CD4-positive, alpha-beta T cell treated with Interleukin-2 at 100 ng/mL for 4 hours (primary cell): ENCODE results near the gene KCNJ14.
A peak's percentile ranks its signal among the peaks of the same experiment; 100 is the strongest.

Source experiments
- DNase-seq: peaks from one replicate; pipeline ENCODE4 v3.0.0-alpha.2; 2020; ENCODE audit warnings: low spot score

Gene KCNJ14

DNA sequence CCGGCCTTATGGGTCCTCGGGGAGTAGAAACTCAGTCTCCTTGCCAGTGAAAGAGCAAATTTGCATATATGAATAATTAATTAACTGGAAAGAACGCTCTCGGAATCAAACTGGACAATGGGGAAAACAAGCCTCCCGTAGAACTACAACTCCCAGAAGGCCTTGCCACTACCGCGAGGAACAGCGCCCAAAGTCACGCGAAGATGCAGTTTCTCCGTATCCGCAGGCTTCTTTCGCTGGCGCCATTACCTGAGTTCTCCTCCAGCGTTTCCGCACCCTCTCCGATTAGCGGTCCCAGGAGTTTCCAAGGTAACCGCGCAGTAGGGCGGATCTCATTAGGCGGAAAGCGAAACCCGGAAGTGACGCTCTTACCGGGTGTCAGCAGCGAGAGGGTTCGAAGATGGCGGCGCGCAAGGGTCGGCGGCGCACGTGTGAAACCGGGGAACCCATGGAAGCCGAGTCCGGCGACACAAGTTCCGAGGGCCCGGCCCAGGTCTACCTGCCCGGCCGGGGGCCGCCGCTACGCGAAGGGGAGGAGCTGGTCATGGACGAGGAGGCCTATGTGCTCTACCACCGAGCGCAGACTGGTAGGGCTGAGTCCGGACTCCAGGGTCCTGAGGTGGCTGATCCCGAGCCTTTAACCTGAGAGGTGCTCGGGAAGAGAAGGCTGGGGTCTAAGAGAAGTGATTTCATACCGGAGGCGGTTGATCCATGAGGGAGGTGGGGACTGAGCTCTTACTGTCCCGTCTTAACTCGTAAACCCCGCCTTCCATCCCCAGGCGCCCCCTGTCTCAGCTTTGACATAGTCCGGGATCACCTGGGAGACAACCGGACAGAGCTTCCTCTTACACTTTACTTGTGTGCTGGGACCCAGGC, 9.5 kb upstream of the KCNJ14 start, which contains the start of gene GRWD1:
GRWD1 (plus strand) TSS at position 378 of the 876 bp plus-strand sequence; CDS start at position 401, 23 bp downstream.
- peak; percentile 96 for DNase-seq

DNA sequence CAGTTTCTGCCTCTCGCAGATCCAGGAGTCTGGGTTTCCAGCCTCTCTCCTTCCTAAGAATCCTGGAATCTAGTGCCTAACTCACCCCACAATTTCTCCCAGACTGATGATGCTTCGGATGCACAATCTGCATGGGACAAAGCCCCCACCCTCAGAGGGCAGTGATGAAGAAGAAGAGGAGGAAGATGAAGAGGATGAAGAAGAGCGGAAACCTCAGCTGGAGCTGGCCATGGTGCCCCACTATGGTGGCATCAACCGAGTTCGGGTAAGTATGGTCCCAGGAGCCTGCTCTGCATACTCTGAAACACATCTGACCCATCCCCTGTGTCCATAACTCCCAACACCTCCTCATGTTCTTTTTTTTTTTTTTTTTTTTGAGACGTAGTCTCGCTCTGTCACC, 8.8 kb upstream of the KCNJ14 start:
- DNase-seq = no peak

DNA sequence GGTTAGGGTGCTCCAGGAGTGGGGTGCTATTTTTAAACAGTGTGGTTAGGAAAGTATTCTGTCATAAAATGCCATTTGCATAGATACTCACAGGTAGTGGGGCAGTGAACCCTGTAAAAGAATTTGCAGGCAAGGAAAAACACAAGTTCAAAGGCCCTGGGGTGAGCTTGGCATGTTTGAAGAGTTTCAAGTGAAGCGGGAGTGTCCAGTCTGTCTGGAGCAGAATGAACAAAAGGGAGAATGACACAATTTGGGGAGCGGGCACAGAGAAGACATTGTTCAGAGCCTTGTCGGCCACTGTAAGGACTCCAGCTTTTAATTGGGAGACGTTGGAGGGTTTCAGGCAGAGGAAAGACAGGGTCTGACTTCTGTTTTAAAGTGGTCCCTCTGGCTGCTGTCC, 6.8 kb upstream of the KCNJ14 start:
- no peak for DNase-seq

DNA sequence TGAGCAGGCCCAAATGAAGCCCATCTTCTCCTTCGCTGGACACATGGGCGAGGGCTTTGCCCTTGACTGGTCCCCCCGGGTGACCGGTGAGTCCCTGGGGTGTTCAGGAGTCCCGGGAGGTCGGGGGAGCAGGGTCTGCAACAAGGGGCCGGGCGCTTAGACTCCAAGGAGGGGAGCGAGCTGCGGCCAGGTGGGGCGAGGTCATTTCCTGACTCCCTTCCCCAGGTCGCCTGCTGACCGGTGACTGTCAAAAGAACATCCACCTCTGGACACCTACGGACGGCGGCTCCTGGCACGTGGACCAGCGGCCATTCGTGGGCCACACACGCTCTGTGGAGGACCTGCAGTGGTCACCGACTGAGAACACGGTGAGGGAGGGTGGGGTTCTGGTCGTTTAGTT, 4.9 kb upstream of the KCNJ14 start:
- DNase-seq = no peak

DNA sequence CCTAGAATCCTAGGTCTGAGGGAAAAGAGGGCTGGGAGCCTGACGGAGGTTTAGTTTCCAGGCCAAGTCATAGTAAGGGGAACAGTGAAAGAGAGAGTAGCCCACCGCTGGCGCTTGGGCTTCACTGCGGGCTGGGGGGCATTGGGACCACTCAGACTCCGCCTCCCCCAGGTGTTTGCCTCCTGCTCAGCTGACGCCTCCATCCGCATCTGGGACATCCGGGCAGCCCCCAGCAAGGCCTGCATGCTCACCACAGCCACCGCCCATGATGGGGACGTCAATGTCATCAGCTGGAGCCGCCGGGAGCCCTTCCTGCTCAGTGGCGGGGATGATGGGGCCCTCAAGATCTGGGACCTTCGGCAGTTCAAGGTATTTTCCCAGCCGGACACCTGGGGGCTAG, 4.5 kb upstream of the KCNJ14 start:
- no peak for DNase-seq

DNA sequence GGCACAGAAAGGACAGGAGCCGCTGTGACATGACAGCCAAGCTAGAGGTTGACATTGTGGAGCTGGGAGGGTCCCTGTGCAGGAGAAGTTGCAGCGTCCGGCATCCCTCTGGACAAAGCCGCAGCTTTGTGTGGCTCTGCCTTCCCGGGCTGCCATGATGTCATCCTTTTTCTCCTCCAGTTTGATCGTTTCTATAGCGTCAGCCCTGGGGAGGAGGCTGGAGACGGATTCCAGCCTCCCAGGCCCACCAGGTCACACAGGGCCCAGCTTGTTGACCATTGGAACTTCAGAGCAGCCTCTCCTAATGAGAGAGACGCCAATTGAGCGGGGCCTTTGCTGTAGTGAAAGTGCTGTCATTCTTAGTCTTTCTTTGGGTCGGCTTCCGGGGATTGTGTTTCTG, 3.8 kb upstream of the KCNJ14 start:
- DNase-seq = no peak

DNA sequence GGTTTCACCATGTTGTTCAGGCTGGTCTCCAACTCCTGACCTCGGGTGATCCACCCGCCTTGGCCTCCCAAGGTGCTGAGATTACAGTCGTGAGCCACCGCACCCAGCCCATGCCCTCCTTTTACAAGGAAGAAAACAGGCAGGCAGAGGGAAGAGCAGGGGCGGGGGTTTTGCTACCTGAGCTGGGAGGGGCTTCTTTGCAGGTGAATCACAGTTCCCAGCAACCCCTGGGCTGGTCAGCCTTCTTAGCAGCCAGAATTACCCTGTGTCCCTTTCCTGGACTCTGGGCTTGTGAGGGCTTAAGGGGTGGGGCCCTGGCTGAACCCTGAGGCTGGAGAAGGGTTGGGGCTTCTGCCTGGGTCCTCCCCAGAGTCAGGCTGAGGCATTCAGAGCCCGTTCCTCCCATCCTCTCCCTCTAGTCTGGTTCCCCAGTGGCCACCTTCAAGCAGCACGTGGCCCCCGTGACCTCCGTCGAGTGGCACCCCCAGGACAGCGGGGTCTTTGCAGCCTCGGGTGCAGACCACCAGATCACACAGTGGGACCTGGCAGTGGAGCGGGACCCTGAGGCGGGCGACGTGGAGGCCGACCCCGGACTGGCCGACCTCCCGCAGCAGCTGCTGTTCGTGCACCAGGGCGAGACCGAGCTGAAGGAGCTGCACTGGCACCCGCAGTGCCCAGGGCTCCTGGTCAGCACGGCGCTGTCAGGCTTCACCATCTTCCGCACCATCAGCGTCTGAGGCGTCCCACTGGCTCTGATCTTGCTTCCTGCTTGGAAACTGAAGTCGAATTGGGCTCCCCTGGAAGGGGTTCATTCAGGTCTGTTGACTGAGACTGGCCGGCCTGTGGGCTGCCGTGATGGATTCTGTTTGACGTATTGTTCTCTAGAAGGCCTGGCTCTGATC, 2.8 kb upstream of the KCNJ14 start:
- no peak for DNase-seq

DNA sequence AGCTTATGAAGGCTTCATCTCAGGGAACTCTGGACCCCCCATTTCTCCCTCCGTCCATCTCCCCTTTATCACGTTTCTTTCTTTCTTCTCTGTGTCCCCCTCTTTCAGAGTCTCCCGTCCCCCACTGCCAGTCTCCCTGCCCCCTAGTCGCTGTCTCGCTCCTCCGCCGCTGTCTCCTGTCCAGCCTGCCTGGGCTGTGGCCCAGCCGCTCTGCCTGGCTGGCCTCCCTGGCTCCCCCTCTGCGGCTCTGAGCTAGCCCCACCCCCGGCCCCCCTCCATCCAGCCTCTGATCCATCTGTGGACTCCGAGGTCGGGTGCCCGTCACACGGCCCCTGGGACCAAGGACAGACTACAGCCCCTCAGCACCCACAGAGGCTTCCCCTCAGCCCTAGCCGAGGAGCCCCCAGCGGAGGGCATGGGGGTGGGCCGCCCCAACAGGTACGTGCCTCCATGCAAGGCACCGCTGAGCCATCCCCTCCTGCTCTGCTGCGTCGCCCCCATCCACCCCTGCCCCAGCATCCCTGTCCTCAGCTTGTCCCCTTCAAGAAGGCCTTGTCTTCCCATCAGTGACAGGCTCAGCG, 1.1 kb upstream of the KCNJ14 start:
- no peak for DNase-seq

DNA sequence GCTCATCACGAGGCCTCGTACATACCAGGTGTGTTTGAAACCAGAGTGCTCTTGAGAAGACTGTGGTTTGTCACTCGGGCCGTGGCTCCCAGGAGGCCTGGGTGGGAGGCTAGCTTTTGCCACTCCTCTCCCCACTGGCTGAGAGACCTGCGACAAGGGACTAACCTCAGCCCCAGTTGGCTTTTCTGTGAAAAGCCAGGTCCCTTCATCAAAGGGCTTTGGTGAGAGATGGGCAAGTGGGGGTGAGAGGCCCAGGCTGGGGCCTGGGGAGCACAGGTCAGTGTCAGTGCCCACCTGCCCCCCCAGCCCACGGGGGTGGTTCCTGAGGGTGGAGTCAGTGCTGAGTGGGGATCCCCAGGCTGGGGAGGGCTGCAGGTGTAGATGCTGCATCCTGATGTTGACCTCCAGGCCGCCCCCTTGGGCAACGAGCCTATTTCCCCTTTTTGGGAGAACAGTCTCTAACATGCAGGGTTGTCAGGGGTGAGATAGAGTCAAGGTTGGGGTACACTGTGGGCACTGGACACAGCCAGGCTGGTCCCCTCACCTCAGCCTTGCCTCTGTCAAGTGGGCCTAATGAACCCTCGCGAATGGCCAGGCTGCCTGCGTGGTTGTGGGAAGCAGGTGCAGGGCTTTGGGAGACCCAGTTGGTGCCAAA, 661 bp downstream of the KCNJ14 start:
- DNase-seq = no peak

DNA sequence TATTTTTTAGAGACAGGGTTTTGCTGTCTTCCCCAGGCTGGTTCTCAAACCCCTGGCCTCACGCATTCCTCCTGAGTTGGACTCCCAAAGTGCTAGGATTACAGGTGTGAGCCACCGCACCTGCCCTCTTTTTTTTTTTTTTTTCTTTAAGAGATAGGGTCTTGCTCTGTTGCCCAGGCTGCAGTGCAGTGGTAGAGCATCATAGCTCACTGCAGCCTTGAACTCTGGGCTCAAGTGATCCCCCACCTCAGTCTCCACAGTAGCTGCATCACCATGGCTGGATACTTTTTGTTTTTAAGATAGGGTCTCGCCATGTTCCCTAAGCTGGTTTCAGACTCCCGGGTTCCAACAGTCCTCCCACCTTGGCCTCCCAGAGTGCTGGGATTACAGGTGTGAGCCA, 1.5 kb downstream of the KCNJ14 start:
- DNase-seq = no peak

DNA sequence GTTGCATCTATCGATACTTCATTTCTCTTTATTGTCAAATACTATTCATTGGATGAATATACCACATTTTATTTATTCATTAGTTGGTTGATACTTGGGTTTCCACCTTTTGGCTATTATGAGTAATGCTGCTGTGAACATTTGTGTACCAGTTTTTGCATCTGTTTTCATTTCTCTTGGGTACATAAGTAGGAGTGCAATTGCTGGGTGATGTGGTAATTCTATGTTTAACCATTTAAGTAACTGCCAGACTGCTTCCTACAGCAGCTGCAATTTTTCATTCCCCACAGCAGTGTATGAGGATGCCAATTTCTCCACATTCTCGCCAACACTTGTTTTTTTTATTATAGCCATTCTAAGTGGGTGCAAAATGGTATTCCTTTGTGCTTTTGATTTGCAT, 2.6 kb downstream of the KCNJ14 start:
- no peak for DNase-seq

DNA sequence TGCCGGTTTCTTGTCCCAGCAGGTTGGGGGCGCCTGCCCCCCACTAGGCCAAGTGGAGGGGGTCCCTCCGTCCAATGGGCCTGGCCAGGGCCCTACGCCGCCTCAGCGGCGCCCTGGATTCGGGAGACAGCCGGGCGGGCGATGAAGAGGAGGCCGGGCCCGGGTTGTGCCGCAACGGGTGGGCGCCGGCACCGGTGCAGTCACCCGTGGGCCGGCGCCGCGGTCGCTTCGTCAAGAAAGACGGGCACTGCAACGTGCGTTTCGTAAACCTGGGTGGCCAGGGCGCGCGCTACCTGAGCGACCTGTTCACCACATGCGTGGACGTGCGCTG, 6.2 kb downstream of the KCNJ14 start:
- no peak for DNase-seq

DNA sequence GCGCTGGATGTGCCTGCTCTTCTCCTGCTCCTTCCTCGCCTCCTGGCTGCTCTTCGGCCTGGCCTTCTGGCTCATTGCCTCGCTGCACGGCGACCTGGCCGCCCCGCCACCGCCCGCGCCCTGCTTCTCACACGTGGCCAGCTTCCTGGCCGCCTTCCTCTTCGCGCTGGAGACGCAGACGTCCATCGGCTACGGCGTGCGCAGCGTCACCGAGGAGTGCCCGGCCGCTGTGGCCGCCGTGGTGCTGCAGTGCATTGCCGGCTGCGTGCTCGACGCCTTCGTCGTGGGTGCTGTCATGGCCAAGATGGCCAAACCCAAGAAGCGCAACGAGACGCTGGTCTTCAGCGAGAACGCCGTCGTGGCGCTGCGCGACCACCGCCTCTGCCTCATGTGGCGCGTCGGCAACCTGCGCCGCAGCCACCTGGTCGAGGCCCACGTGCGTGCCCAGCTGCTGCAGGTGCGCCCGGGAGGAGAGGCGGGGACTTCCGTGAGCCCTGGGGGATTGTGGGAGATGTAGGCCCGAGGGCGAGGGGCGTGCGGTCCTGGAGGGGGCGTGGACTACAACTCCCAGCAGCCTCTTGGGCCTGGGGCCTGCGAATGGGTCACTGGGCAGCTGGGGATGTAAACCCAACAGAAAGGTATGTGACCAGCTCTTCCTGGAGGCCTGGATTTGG, 6.7 kb downstream of the KCNJ14 start:
- DNase-seq = no peak

DNA sequence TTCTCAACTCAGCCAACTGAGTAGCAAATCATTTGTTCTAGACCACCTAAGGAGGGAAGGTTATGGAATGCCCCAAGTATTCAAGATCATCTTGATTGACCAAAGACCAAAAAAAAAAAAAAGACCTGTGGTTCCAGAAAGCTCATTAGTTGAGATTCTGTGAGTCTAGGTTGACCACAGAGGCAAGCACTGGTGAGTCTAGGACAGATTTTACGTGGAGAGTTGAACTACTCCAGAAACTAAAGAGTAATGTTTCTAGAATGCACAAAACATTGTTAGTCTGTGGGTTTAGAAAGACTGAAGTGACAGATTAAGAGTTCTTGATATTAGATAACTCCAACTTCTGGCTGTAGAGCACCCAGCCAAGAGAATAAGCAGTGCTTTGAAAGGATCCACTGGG, 9.8 kb downstream of the KCNJ14 start:
- DNase-seq = no peak

DNA sequence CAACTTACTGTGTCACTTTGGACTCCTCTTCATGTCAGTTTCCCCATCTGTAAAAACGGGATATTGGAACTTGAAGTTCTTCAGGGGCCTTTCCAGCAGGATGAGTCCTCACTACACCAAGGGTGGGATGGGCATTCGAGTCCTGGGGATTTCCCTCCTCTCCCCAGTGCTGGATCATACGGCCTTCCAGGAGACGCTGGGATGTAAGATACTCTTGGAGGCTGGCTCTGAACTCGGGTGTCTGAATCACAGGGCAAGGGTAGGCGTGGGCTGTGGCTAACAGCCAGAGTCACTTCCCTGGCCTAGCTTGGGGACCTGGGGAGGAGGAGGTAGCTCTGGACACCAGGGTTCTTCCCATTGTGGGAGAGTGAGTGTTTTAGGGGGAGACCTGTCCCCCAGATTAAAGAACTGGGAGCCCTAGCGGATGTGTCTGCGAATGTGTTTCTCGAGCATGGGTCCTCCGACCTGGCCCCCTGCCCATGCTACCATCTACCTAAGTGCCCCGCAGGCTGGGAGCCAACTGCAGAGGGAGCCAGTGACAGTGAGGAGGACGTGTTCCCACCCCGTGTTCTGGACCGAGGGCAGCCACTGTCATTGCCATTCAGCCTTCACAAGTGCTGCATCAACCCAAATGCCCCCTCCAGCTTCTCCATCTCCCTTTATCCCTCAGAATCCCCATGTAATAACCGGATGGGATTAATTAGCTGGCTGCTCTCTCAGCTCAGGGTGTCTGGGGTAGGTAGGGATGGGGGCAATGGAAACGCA, 11.4 kb downstream of the KCNJ14 start:
- no peak for DNase-seq

DNA sequence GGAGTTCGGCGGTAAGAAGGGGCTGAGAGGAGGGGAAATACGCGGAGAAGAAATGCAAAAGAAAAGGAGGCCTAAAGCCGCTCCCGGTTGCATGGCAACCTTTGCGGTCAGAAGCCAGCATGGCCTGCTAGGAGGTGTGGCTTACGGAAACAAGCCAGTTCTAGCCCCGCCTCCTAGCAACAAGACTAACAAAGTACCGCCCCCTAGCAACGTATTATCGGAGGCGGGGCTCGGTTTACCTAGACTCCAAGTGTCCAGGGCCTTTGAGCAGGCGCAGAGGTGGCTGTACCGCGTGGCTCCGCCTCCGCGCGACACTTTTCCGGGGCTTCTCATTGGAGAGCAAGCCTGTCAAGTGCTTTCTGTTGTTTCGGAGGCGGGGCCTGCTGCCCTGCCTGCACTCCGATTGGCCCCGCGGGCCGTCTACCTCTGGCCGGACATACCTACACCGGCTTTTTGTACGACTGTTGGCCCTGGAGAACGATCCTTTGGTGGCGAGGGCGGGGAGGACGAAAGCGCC, 13.5 kb downstream of the KCNJ14 start:
- DNase-seq = peak; percentile 100

DNA sequence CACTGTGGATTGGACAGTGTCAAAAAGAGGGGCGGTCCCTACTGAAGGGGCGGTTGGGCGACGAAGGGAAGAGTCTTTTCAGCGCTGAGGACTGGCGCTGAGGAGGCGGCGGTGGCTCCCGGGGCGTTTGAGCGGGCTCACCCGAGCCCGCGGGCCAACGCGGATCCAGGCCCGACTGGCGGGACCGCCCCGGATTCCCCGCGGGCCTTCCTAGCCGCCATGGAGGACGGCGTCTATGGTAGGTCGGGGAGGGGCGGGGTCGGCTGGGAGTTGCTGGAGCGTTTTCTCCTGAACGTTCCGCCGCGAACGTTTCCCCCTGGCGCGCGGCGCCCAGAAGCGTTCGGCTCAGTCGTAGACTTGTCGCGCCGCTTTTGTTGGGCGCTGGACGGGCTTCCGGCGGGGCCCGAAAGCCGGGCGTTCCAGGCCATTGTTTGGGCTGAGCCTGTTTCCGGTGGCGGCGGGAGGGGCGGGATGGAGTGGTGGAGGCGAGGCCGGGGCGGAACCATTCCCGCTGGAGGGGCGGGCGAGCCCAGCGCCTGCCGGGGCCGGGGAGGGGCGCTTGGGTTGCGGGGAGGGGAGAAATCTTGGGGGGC, 14.0 kb downstream of the KCNJ14 start, which contains the start of gene CYTH2:
CYTH2 (plus strand) TSS at position 81 of the 593 bp plus-strand sequence; CDS start at position 220, 139 bp downstream.
- peak; percentile 74 for DNase-seq

DNA sequence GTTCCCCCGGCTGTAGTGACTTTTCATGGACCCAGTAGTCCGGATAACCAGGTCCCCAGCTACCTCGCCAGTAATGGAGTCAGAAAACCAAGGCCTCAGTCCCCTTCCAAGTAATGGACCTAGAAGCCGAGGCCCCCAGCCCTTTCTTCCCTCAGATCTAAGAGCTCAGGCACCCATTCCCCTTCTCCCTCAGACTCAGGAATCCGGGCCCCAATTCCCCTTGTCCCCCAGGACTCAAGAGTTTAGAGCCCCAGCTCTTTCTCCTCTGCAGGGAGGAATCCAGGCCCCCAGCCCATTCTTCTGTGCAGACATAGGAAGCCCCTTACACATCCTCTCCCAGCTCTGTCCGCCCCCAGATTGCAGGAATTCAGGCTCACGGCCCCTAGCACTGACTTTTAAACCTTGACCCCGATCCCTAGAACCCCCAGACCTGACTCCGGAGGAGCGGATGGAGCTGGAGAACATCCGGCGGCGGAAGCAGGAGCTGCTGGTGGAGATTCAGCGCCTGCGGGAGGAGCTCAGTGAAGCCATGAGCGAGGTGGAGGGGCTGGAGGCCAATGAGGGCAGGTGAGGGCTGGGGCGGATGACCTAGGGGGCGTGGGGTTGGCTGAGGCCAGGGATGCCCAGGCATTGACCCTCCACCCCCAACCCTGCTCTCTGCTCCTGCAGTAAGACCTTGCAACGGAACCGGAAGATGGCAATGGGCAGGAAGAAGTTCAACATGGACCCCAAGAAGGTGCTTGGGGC, 14.7 kb downstream of the KCNJ14 start:
- DNase-seq = no peak

DNA sequence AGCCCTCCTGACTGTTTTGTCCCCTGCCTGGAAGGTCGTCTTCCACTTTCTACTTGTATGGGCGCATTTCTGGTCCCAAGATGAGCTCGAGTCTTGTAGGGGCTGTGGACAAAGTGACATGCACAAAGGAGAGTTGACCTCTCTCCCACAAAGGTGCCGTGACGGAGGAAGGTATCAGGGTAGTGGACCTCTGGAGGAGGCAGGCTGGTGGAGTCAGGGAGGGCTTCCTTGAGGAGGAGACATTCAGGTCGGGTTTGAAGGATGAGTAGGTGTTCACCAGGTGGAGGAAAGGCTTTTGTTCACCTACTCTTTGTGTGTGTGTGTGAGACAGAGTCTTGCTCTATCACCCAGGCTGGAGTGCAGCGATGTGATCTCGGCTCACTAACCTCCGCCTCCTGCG, 15.5 kb downstream of the KCNJ14 start:
- DNase-seq = no peak
